HG03520 (cell line): ENCODE results near the gene PPM1E.
"Not testable (repeated sequence)": the region's sequence is repeated elsewhere in the genome, so short reads cannot be mapped to it uniquely, and the experiment has no call there.

Source experiments
- ATAC-seq: cut with Tn5 transposase; IDR thresholded peaks from one replicate; pipeline ENCODE4 v1.9.1; 2021; ENCODE audit warnings: mild to moderate bottlenecking, moderate library complexity; ENCODE audit not compliant: unreplicated experiment

Gene PPM1E

GRCh38 chr17:58944166-58944565, 188.5 kb downstream of the PPM1E start:
- no peak for ATAC-seq

GRCh38 chr17:58947411-58947810, 191.8 kb downstream of the PPM1E start:
- ATAC-seq, result no peak

DNA sequence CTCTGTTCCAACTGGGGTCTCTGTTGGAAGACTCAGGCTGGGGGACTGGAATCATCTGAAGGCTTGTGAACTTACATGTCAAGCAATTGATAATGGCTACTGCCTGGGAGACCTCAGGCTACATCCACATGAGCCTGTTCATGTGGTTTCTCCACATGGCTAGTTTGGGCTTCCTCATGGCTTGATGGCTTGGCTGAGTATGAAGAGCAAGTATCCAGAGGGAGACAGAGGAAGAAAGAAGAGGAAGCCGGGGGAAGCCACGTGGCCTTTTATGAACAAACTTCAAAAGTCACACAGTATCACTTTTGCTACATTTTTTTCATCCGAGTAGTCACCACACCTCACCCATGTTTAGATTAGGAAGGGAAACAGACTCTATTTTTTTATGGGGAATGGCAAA, 192.2 kb downstream of the PPM1E start:
- no peak for ATAC-seq

- not testable (repeated sequence) for ATAC-seq
These were observed 198.7 kb downstream of the PPM1E start for GRCh38 chr17:58954358-58954757.

GRCh38 chr17:58956997-58957724, 201.5 kb downstream of the PPM1E start:
- no peak for ATAC-seq

- not testable (repeated sequence) for ATAC-seq
These were observed 202.0 kb downstream of the PPM1E start for GRCh38 chr17:58957725-58958073.

GRCh38 chr17:58960068-58960467, 204.4 kb downstream of the PPM1E start:
- ATAC-seq, result no peak

GRCh38 chr17:58965221-58965620, 209.6 kb downstream of the PPM1E start:
- ATAC-seq, result no peak

DNA sequence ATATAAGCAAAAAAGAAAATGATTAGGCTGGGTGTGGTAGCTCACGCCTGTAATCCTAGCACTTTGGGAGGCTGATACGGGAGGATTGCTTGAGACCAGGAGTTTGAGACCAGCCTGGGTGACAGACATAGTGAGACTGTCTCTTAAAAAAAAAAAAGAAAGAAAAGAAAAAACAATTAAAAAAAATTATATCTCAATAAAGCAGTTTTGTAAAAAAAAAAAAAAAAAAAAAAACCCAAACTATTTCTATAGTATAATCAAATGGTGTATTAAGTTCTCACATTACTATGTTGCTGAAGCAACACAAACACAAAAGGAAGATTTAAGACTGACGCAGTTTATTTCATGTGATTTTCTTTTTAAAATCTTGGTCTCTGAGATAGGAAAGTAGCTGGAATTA, 210.6 kb downstream of the PPM1E start:
- ATAC-seq, result no peak

- ATAC-seq, result no peak
These were observed 212.9 kb downstream of the PPM1E start for GRCh38 chr17:58968426-58969061.

DNA sequence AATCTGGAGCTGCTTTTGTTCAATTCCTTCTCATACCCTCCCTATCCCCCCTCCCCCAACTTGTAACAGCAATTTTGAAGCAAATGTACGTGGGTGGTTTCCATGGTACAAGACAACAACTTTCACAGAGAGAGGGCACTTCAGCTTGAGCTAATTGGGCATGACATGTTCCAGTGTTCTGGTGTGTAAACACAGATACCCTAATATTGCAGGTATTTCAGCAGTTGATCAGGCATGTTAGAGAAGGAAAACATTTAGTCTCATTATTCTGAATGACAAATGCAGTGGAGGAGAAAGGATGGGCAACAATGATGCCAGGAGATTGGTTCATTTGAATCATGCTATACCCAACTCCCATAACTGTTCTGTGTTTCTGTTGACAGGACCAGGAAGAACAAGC, 213.5 kb downstream of the PPM1E start:
- ATAC-seq, result no peak

- ATAC-seq, result no peak
These were observed 214.0 kb downstream of the PPM1E start for GRCh38 chr17:58969612-58970011.

GRCh38 chr17:58970609-58971450, 215.2 kb downstream of the PPM1E start:
- no peak for ATAC-seq

DNA sequence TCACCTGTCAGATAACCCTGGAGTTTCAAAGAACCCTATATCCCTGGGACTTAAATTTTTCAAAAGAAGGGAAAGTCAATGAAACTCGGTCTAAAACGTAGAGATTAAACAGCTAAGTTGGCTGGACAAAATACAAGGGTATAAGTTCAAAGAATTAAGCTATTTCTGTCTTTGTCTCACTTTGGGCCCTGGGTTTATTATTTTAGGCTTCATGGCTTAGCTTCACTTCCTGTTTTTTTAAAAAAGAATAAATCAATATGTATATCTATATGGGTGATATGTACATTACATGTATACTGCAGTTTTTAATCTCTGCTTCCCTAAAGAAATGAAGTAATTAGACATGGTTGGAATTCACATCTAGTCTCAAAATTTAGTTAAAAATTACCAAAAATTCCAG, 218.7 kb downstream of the PPM1E start:
- ATAC-seq, result no peak

- no peak for ATAC-seq
These were observed 220.9 kb downstream of the PPM1E start for GRCh38 chr17:58976541-58976940.

- no peak for ATAC-seq
These were observed 225.2 kb downstream of the PPM1E start for GRCh38 chr17:58980706-58981481.

DNA sequence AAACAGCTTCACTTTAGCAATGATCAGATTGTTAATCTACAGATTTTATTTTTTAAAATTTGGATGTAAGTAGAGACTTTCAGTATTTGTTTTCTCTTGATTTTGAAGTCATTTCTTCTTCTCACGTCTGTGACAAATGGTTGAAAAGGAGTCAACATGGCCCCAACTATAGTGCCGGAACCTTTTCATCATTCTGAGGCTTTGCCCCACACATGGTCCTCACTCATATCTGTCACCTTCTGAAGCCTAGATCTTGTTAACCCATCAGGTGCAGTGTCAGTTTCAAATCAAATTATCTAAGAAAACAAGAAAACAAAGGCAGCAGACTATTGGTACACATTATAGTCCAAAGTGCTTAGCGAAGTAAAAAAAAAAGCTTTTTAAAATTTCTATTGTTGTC, 227.0 kb downstream of the PPM1E start:
- no peak for ATAC-seq

DNA sequence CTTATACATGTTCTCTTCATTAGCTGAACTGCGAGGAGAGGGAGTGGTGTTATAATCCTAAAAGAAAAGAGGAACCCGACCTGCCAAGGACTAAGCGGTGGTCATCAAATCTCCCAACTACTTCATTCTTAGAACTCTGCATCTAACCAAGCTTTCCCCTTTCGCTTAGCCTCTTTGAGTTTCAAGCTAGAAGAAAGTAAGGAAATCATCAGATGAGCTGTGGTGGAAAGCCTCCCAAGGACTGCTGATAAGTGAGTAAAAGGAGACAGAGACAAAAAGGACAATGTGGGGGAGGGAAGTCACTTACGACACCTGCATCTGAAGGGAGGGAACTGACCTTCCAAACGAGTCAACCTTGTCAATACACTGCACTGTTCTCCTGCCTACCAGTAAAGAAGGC, 229.7 kb downstream of the PPM1E start:
- no peak for ATAC-seq

- no peak for ATAC-seq
These were observed 230.3 kb downstream of the PPM1E start for GRCh38 chr17:58985971-58986370.

DNA sequence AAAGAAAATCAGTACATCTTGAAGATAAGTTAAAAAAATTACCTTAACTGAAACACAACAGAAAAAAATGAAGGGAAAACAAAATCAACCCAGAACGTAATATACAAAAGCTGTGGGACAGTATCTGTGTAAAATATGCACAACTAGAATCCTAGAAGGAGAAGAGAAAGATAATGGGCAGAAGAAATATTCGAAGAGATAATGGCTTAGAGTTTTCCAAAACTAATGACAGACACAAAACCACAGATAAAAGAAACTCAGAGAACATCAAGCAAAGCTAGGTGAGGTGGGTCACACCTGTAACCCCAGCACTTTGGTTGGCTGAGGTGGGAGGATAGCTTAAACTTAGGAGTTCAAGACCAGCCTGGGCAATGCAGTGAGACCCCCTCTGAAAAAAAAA, 234.0 kb downstream of the PPM1E start:
- no peak for ATAC-seq

DNA sequence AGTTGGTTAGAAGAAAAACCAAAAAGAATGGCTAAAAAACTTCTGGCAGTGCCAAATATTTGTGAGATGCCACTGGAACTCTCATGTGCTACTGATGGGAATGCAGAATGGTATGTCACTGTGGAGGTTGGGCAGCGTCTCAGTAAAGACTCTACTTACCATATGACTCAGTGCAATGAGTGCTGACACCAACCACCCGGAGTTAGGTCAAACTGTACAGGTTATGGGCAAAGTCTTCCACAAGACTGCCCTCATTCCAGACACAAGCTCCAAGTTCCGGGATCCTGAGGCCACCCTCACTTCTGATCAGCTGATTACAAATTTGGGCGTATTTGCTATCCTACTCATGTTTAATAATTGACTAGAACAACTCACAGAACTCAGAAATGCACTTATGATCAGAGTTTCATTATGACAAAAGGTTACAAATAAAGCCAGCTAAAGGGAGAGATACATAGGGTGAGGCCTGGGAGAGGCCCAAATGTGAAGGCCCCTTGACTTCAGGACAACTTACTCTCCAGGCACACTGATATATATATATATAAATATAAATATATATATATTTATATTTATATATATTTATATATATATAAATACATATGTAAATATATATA, 236.2 kb downstream of the PPM1E start:
- ATAC-seq, result no peak
